ENCODE measurements around the gene TRPM2. TPM values are rescaled to one million over a fixed set of nuclear protein-coding genes. Genes with fewer than 3 reads are reported as not detected.

The TRPM2 gene
- total RNA-seq, 3 donors from 2014 or later, result 1.5 to 10.3 (median 7.2) TPM

GRCh38 chr21:44323591-44323990, 29.8 kb upstream of the TRPM2 start:
- Histone ChIP-seq H3K4me3 (no peak overlapping the region), H3K36me3 (ENCODE audit: low read depth) (peaks cover 13% of the 10 kb centered on the region), H3K9me3 (no peaks in the 10 kb centered on the region), H3K4me1 (ENCODE audit: low read depth) (no peaks in the 10 kb centered on the region)
- intact Hi-C loops (cut with DNase I, micrococcal nuclease), result no loop called here
- no peak for DNase-seq
- TF ChIP-seq CTCF (IDR thresholded peaks at IDR 0.05), result no peak
- no peak for ATAC-seq

GRCh38 chr21:44324106-44324853, 29.1 kb upstream of the TRPM2 start:
- intact Hi-C loops (cut with DNase I, micrococcal nuclease), result no loop called here
- no peaks in the 10 kb centered on the region for H3K4me1 ChIP-seq (ENCODE audit: low read depth)
- no peak for TF ChIP-seq CTCF (IDR thresholded peaks at IDR 0.05)
- no peaks in the 10 kb centered on the region for H3K9me3 ChIP-seq
- ATAC-seq (no peak), DNase-seq (no peak)
- peaks cover 13% of the 10 kb centered on the region for H3K36me3 ChIP-seq (ENCODE audit: low read depth)
- H3K4me3 ChIP-seq, result no peak overlapping the region

GRCh38 chr21:44324854-44325107, 28.6 kb upstream of the TRPM2 start:
- H3K9me3 ChIP-seq, result no peaks in the 10 kb centered on the region
- H3K4me1 ChIP-seq (ENCODE audit: low read depth), result no peaks in the 10 kb centered on the region
- H3K4me3 ChIP-seq, result no peak overlapping the region
- intact Hi-C loops (cut with DNase I, micrococcal nuclease), result no loop called here
- no peak for TF ChIP-seq CTCF (IDR thresholded peaks at IDR 0.05)
- peaks cover 13% of the 10 kb centered on the region for H3K36me3 ChIP-seq (ENCODE audit: low read depth)
- no peak for DNase-seq
- no peak for ATAC-seq

- H3K4me3 ChIP-seq, result no peak overlapping the region
- ATAC-seq (no peak), DNase-seq (no peak)
- H3K36me3 ChIP-seq (ENCODE audit: low read depth), result peaks cover 13% of the 10 kb centered on the region
- intact Hi-C loops (cut with DNase I, micrococcal nuclease), result no loop called here
- TF ChIP-seq CTCF (IDR thresholded peaks at IDR 0.05), result no peak
- H3K4me1 ChIP-seq (ENCODE audit: low read depth), result no peaks in the 10 kb centered on the region
- H3K9me3 ChIP-seq, result no peaks in the 10 kb centered on the region
Measured at GRCh38 chr21:44325386-44326271, 27.8 kb upstream of the TRPM2 start.

- H3K4me1 ChIP-seq (ENCODE audit: low read depth), result no peaks in the 10 kb centered on the region
- ATAC-seq (no peak), DNase-seq (no peak)
- intact Hi-C loops (cut with DNase I, micrococcal nuclease), result no loop called here
- peaks cover 13% of the 10 kb centered on the region for H3K36me3 ChIP-seq (ENCODE audit: low read depth)
- no peaks in the 10 kb centered on the region for H3K9me3 ChIP-seq
- H3K4me3 ChIP-seq, result no peak overlapping the region
- no peak for TF ChIP-seq CTCF (IDR thresholded peaks at IDR 0.05)
Measured at GRCh38 chr21:44326272-44326647, 27.2 kb upstream of the TRPM2 start.

Measured in mucosa of descending colon (tissue), 3 donors.